Nephron progenitor cell (in vitro differentiated cells): ENCODE measurements around the gene RDH16.
A peak's percentile ranks its signal among the peaks of the same experiment; 100 is the strongest.
"Not testable (repeated sequence)": the region's sequence is repeated elsewhere in the genome, so short reads cannot be mapped to it uniquely, and the experiment has no call there.

Experiments
- DNase-seq: peaks from one replicate; pipeline ENCODE4 v3.0.0; 2021
- H3K27ac Mint-ChIP-seq: 2 replicates; pipeline ENCODE4 v1.8.0; 2021; ENCODE audit warnings: mild to moderate bottlenecking, moderate library complexity, mixed read lengths
- H3K27me3 Mint-ChIP-seq: 2 replicates; pipeline ENCODE4 v1.8.0; 2021; ENCODE audit warnings: mild to moderate bottlenecking, low read depth, mixed read lengths; ENCODE audit not compliant: poor library complexity
- H3K36me3 Mint-ChIP-seq: 2 replicates; pipeline ENCODE4 v1.8.0; 2021; ENCODE audit warnings: low read depth, mixed read lengths
- H3K4me1 Mint-ChIP-seq: 2 replicates; pipeline ENCODE4 v1.8.0; 2021; ENCODE audit warnings: mixed read lengths
- H3K4me3 Mint-ChIP-seq: 2 replicates; pipeline ENCODE4 v1.8.0; 2021; ENCODE audit warnings: mild to moderate bottlenecking, moderate library complexity, mixed read lengths
- H3K9me3 Mint-ChIP-seq: 2 replicates; pipeline ENCODE4 v1.8.0; 2021; ENCODE audit warnings: mild to moderate bottlenecking, moderate library complexity, mixed read lengths
- CTCF ChIP-seq: fragments of 200-600 bp; sonication (generic); IDR thresholded peaks from 2 replicates; pipeline ENCODE4 v1.5.0; 2021; ENCODE audit warnings: antibody characterized with exemption

RDH16 gene

GRCh38 chr12:56916296-56916995, 41.0 kb downstream of the RDH16 start:
- H3K4me1 Mint-ChIP-seq: no peaks in the 10 kb centered on the region
- no peak overlapping the region for H3K4me3 Mint-ChIP-seq
- no peaks in the 10 kb centered on the region for H3K36me3 Mint-ChIP-seq
- H3K9me3 Mint-ChIP-seq: peaks cover 17% of the 10 kb centered on the region
- TF ChIP-seq CTCF: no peak
- peaks cover 33% of the 10 kb centered on the region for H3K27me3 Mint-ChIP-seq
- DNase-seq: no peak
- H3K27ac Mint-ChIP-seq: no peak overlapping the region

GRCh38 chr12:56914724-56915123, 42.7 kb downstream of the RDH16 start:
- Mint-ChIP-seq H3K4me1 (no peaks in the 10 kb centered on the region), H3K36me3 (peaks cover 2% of the 10 kb centered on the region), H3K27ac (peak overlapping the region; percentile 32), H3K4me3 (no peak overlapping the region), H3K27me3 (peaks cover 30% of the 10 kb centered on the region), H3K9me3 (peaks cover 28% of the 10 kb centered on the region)
- DNase-seq: no peak
- no peak for TF ChIP-seq CTCF

GRCh38 chr12:56914256-56914655, 43.2 kb downstream of the RDH16 start:
- H3K9me3 Mint-ChIP-seq: peaks cover 33% of the 10 kb centered on the region
- no peak for TF ChIP-seq CTCF
- peaks cover 30% of the 10 kb centered on the region for H3K27me3 Mint-ChIP-seq
- no peak overlapping the region for H3K27ac Mint-ChIP-seq
- no peak overlapping the region for H3K4me3 Mint-ChIP-seq
- no peak for DNase-seq
- H3K4me1 Mint-ChIP-seq: no peaks in the 10 kb centered on the region
- H3K36me3 Mint-ChIP-seq: peaks cover 5% of the 10 kb centered on the region

GRCh38 chr12:56909403-56909802, 48.0 kb downstream of the RDH16 start:
- H3K4me3 Mint-ChIP-seq, H3K27ac Mint-ChIP-seq: not testable (repeated sequence)

GRCh38 chr12:56908136-56908535, 49.3 kb downstream of the RDH16 start:
- Mint-ChIP-seq H3K4me3 (no peak overlapping the region), H3K27me3 (peaks cover 14% of the 10 kb centered on the region), H3K27ac (no peak overlapping the region), H3K4me1 (no peaks in the 10 kb centered on the region), H3K36me3 (peaks cover 5% of the 10 kb centered on the region), H3K9me3 (peaks cover 55% of the 10 kb centered on the region)
- DNase-seq: no peak
- no peak for TF ChIP-seq CTCF

More at GRCh38 chr12:56909403-56909802, 48.0 kb downstream of the RDH16 start:
- not testable (repeated sequence) for DNase-seq, H3K4me1 Mint-ChIP-seq, H3K36me3 Mint-ChIP-seq
- peaks cover 14% of the 10 kb centered on the region for H3K27me3 Mint-ChIP-seq
- H3K9me3 Mint-ChIP-seq: peaks cover 49% of the 10 kb centered on the region

- H3K4me1 Mint-ChIP-seq: no peaks in the 10 kb centered on the region
- H3K4me3 Mint-ChIP-seq: no peak overlapping the region
- DNase-seq: no peak
- H3K27ac Mint-ChIP-seq: no peak overlapping the region
- peaks cover 5% of the 10 kb centered on the region for H3K36me3 Mint-ChIP-seq
- no peak for TF ChIP-seq CTCF
- peaks cover 20% of the 10 kb centered on the region for H3K27me3 Mint-ChIP-seq
- peaks cover 59% of the 10 kb centered on the region for H3K9me3 Mint-ChIP-seq
These were observed 51.6 kb downstream of the RDH16 start for GRCh38 chr12:56905852-56906251.
